Lung microvascular endothelial cell (primary cell): ENCODE measurements around the gene GHITM. TPM values are rescaled to one million over a fixed set of nuclear protein-coding genes. Genes with fewer than 3 reads are reported as not detected.
A peak's percentile ranks its signal among the peaks of the same experiment; 100 is the strongest.
"Not testable (repeated sequence)": the region's sequence is repeated elsewhere in the genome, so short reads cannot be mapped to it uniquely, and the experiment has no call there.

ENCODE experiments used
- DNase-seq, 2 donors: peaks; one replicate each; pipeline versions ENCODE4 v3.0.0 to v3.0.0-alpha.2; 2010; ENCODE audit warnings: low read depth in 2 of 2
- total RNA-seq: library from RNA; depleted of rRNA; stranded (reverse); fragments of >200 nt; gene quantifications from 2 replicates; pipeline ENCODE4 v1.2.1, GENCODE V29; 2014

The GHITM gene, protein sequence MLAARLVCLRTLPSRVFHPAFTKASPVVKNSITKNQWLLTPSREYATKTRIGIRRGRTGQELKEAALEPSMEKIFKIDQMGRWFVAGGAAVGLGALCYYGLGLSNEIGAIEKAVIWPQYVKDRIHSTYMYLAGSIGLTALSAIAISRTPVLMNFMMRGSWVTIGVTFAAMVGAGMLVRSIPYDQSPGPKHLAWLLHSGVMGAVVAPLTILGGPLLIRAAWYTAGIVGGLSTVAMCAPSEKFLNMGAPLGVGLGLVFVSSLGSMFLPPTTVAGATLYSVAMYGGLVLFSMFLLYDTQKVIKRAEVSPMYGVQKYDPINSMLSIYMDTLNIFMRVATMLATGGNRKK
- total RNA-seq: 154 and 173 TPM in 2 replicates

DNA sequence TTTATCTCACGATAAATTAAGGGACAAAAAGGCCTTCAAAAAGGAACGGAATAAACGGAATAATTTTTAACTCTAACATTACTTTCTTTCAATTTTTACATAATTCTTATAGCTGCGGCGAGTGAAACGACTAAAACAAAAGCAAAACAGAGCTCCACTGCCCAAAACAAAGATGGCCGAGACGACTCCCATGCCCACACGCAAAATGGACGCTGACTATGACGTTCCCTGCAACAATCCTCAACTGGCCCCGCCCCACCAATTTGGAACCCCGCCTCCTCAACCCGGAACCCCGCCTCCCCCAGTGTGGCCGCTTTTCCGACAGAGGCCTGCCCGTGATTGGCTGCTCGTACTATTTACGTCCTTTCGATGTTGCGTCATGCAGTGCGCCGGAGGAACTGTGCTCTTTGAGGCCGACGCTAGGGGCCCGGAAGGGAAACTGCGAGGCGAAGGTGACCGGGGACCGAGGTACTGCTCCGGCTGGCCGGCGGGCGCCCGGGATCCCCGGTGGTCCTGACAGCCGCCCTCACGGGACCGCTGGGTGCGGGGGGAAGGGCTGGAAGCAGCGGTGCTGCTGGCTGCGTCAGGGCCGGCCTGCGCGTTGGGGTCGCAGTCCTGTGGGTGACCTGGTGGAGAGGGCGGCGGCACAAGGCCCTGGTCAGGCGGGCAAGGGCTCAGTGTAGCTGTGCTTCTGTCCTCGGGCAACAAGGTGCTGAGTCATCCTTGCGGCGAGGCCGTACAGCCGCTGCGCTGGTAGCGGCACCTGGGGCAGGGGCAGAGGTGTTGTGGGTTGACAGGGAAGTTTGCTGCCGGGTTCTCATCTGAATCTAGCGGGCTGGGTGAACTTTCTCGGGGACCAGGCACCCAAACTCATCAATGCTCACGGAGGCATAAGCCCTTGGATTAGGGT is at the start of gene GHITM:
TSS of gene GHITM (plus strand) at position 384 of the 910 bp plus-strand sequence. CDS start 1,992 bp downstream, outside the sequence.
- DNase-seq: peak; percentile 99

- peak; percentile 73 to 83 for DNase-seq
Observed at GRCh38 chr10:84095811-84096497, 43.4 kb upstream of the GHITM start.

- DNase-seq: peak; percentile 32 to 48
Observed at GRCh38 chr10:84097787-84098353, 41.4 kb upstream of the GHITM start.

- no peak for DNase-seq
Observed at GRCh38 chr10:84098667-84099066, 40.6 kb upstream of the GHITM start.

- no peak for DNase-seq
Observed at GRCh38 chr10:84101042-84101441, 38.3 kb upstream of the GHITM start.

DNA sequence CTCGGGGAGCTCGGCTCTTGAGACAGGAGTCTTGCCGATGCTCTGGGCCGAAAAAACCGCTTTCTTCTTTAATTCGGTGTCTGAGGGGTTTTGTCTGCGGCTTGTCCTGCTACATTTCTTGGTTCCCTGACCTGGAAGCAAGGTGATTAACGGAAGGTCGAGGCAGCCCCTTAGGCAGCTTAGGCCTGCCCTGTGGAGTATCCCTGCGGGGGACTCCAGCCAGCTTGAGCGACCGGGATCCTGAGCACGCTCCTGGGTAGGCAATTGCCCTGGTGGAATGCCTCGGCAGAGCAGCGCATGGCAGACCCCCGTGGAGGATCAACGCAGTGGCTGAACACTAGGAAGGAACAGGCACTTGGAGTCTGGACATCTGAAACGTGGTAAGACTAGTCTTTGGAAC is 30.5 kb upstream of the GHITM start:
- no peak for DNase-seq

- DNase-seq: not testable (repeated sequence)
Observed at GRCh38 chr10:84109772-84110171, 29.5 kb upstream of the GHITM start.

DNA sequence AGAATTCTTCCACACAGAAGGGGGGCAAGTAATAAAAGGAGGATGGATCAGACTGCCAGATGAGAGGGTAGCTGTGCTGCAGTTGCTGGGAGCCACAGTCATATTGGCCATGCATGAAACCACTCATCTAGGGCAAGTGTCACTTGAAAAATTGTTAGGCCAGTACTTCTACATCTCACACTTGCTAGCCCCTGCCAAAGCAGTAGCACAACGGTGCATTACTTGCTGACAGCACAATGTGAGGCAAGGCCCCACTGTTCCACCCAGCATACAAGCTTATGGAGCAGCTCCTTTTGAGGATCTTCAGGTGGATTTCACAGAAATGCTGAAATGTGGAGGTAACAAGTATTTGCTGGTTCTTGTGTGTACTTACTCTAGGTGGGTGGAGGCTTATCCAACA is 25.8 kb upstream of the GHITM start:
- not testable (repeated sequence) for DNase-seq

- DNase-seq: peak; percentile 17 to 24
Observed at GRCh38 chr10:84114088-84114667, 25.1 kb upstream of the GHITM start.

GRCh38 chr10:84117204-84117603 is 22.1 kb upstream of the GHITM start:
- not testable (repeated sequence) for DNase-seq

DNA sequence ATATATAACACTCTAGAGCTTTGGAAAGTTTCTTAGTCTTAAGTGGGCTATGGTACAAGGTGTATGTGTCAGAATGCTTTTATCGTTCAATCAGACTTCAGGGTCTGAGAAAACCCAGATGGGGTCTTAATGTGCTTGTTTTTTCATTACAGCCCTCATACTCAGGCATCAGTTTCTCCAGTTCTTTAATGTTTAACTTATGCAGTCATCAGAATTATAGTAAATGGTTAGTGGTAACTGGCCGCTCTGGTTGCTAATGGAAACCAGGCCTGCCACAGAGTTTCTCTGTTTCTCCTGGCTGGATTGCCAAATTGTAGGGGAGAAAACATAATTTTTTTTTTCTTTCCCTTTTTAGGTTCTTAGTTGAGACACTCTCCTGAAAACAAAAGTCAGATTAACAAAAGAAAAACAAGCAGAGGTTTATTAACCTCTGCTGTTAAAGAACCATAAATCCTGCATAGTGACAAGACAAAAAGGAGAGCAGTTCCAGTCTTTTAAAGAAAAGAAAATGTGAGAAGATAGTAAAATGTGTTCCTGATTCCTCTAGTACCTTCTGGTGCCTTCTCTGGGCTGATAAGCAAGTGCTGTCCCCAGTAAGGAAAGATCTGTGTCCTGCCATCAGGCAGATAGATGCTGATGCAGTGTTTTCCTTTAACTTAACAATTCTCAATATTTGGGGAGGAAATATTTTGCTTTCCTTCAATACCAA is 21.5 kb upstream of the GHITM start:
- no peak for DNase-seq

- DNase-seq: no peak
Observed at GRCh38 chr10:84118395-84119006, 20.8 kb upstream of the GHITM start.

DNA sequence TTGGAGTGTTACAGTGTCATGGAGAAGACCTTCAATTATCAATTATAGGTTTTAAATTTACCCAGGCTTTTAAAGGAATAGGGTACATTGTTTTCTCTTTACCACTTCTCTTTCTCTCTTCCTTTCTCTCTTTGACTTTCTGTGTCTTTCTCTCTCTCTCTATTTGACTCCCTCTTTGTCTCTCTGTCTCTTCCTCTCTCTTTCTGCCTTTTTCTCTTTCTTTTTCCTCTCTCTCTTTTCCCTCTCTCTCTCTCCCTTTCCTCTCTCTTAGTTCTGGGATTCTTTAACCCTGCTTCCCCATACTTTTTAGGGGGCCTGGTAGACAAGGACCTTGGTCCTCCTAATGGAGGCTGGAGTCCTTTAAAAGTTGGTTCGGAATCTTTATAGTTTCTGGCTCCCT is 15.9 kb upstream of the GHITM start:
- DNase-seq: no peak

DNA sequence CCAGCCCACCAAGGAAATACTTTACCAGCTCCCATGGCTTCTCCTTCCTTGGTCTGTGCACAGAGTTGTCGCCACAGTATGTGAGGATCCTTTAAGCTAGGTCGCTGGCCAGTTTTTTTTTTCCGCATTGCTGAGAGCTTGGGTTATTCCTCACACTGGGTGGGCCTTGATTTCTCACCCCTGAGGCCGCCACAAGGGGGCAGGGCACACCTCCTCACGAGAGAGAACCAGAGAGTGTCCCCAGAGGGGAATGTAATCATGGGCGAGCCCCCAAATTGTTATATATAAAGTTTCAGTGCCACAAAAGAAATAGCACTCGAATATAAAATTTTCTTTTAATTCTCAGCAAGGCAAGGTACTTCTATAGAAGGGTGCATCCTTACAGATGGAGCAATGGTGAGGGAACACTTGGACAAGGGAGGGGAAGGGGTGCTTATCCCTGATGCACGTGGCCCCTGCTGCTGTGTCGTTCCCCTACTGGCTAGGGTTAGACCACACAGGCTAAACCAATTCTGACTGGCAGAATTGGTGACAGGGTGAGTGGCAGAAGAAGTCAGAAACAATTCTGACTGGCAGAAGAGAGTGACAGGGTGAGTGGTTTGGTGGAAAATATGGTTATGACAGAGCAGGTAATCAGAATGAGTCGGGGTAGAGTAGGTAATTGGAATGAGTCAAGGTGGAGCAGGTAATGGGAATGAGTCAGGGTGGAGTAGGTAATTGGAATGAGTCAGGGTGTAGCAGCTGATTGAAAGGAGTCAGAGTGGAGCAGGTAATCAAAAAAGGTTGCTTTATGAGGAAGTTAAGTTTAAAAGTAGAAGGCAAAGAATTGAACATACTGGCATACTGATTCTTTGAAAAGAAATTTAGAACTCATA is 13.2 kb upstream of the GHITM start:
- not testable (repeated sequence) for DNase-seq

DNA sequence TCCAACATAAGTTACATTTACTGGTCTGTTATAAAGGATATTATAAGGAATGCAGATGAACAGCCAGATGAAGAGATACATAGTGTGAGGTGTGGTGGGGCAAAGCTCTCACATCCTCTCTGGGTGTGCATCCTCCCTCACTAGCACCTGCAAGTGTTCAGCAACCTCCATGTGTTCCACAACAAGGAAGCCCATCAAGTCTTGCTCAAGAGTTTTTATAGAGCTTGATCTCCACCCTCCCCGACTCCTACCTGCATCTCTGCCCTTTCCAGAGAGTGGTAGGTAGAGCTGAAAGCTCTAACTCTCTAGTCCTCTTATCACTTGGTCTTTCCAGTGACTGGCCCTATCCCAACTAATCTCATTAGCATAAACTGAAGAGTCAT is 12.5 kb upstream of the GHITM start:
- DNase-seq: no peak

GRCh38 chr10:84135836-84136235 is 3.5 kb upstream of the GHITM start:
- DNase-seq: no peak

DNA sequence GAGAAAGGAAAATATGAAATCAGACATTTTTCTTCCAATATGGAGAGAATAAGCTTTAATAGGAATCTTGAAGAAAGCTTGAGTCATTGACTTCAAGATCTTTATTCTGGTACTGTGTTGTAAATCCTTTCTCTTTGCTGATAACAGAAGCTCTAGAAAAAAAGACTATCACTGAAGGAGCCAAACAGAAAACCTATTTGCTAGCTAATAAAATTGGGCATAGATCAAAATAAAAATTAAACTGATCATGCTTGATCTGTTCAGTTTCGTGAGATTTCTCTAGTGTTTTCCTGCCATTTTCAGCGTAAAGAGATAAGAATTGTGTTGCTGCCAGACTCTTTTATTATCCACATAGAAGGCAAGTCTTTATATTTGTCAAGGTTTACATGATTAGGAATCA is 1.5 kb upstream of the GHITM start:
- no peak for DNase-seq

DNA sequence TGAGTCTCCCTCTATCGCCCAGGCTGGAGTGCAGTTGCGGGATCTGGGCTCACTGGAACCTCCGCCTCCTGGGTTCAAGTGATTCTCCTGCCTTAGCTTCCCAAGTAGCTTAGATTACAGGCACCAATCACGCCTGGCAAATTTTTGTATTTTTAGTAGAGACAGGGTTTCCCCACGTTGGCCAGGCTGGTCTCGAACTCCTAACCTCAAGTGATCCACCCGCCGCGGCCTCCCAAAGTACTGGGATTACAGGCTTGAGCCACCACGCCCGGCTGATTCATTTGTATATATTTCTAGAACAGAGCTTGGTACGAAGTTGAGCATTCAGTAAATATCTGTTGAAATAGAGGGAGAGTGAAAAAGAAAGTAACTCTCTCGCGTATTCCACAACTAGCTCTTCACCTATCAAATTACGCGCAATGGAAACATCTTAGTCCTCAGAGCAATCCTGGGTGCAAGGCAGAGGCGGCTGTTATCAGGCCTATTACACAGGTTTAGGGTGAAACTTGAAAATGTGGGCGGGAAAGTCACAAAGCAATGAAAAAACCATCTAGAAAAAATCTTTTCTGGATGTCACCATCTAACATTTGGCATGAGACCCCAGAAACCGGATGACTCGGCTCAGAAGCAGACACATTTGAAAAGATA is 707 bp upstream of the GHITM start:
- DNase-seq: peak in 1 of 2 donors; percentile 1

GRCh38 chr10:84140036-84140379 is 699 bp downstream of the GHITM start:
- DNase-seq: peak; percentile 34 to 35
